HepG2 (cell line): ENCODE data around the gene UCK2. TPM values are rescaled to one million over a fixed set of nuclear protein-coding genes. Genes with fewer than 3 reads are reported as not detected.
A peak's percentile ranks its signal among the peaks of the same experiment; 100 is the strongest.

Experiments
- ATRX ChIP-seq: sonication (generic); formaldehyde crosslinking; IDR thresholded peaks from 2 replicates; pipeline ENCODE4 v1.4.0; 2020; ENCODE audit warnings: missing genetic modification reagents, borderline replicate concordance
- DPF2 ChIP-seq: sonication (generic); formaldehyde crosslinking; IDR thresholded peaks from 2 replicates; pipeline ENCODE4 v1.4.0; 2020; ENCODE audit warnings: mild to moderate bottlenecking, low read depth, missing genetic modification reagents, borderline replicate concordance
- EP300 ChIP-seq, 3 experiments: sonication (generic) in 1 of 3; formaldehyde crosslinking in 1 of 3; IDR thresholded peaks; 2 replicates each; pipeline versions ENCODE4 v1.5.1 to v1.6.1; 2011 to 2020; ENCODE audit warnings: low read depth in 2 of 3, low read length in 2 of 3, borderline replicate concordance in 1 of 3, improper control_type of control experiment in 1 of 3, mild to moderate bottlenecking in 1 of 3, missing genetic modification reagents in 1 of 3, moderate library complexity in 1 of 3
- GTF3A ChIP-seq: sonication (generic); formaldehyde crosslinking; conservative IDR thresholded peaks from 2 replicates; pipeline ENCODE4 v1.4.0; 2020; ENCODE audit warnings: mild to moderate bottlenecking, missing genetic modification reagents
- HDAC1 ChIP-seq: sonication (generic); formaldehyde crosslinking; IDR thresholded peaks from 2 replicates; pipeline ENCODE4 v1.5.1; 2020; ENCODE audit warnings: mild to moderate bottlenecking, missing genetic modification reagents
- HNF4A ChIP-seq: sonication (generic); formaldehyde crosslinking; IDR thresholded peaks from 2 replicates; pipeline ENCODE4 v1.4.0; 2020; ENCODE audit warnings: missing genetic modification reagents
- KLF13 ChIP-seq: sonication (generic); formaldehyde crosslinking; IDR thresholded peaks from 2 replicates; pipeline ENCODE4 v1.4.0; 2020; ENCODE audit warnings: mild to moderate bottlenecking, missing genetic modification reagents
- MED1 ChIP-seq: sonication (generic); formaldehyde crosslinking; IDR thresholded peaks from 2 replicates; pipeline ENCODE4 v1.4.0; 2020; ENCODE audit warnings: missing genetic modification reagents
- NCOA2 ChIP-seq: sonication (generic); formaldehyde crosslinking; IDR thresholded peaks from 2 replicates; pipeline ENCODE4 v1.8.0; 2022; ENCODE audit warnings: inconsistent platforms
- NCOR1 ChIP-seq: fragments of 200-600 bp; sonication (generic); IDR thresholded peaks from 2 replicates; pipeline ENCODE4 v1.7.0; 2017; ENCODE audit warnings: antibody characterized with exemption, low read length, borderline replicate concordance
- RCOR2 ChIP-seq: IDR thresholded peaks from 2 replicates; pipeline ENCODE4 v1.6.1; 2016; ENCODE audit warnings: missing biosample characterization, missing genetic modification reagents
- SOX13 ChIP-seq, 3 experiments: fragments of 450-650 bp in 1 of 3; sonication (generic) in 1 of 3; formaldehyde crosslinking in 1 of 3; IDR thresholded peaks in 2 of 3; conservative IDR thresholded peaks in 1 of 3; 2 replicates each; pipeline versions ENCODE4 v1.5.0 to v1.6.1; 2016 to 2020; ENCODE audit warnings: antibody characterized with exemption in 1 of 3, mild to moderate bottlenecking in 1 of 3, missing compliant biosample characterization in 1 of 3, missing genetic modification reagents in 1 of 3, moderate library complexity in 1 of 3
- ZEB1 ChIP-seq: IDR thresholded peaks from 2 replicates; pipeline ENCODE4 v1.6.1; 2012; ENCODE audit warnings: mild to moderate bottlenecking, low read depth, inconsistent platforms; ENCODE audit not compliant: insufficient replicate concordance
- ZNF382 ChIP-seq: sonication (generic); formaldehyde crosslinking; IDR thresholded peaks from 2 replicates; pipeline ENCODE4 v1.5.0; 2020; ENCODE audit warnings: missing genetic modification reagents, mild to moderate bottlenecking, borderline replicate concordance
- ZSCAN20 ChIP-seq: sonication (generic); formaldehyde crosslinking; IDR thresholded peaks from 2 replicates; pipeline ENCODE4 v1.4.0; 2020; ENCODE audit warnings: missing genetic modification reagents, mild to moderate bottlenecking, borderline replicate concordance
- polyA plus RNA-seq, 8 experiments: library from polyadenylated mRNA; depleted of rRNA in 3 of 8; stranded (reverse) in 7 of 8; unstranded in 1 of 8; fragments of >200 nt; fragmentation: Illumina TruSeq in 4 of 8; extraction: Trizol in 4 of 8; gene quantifications; 2 replicates each; pipeline versions ENCODE4 v1.2.1 to v1.2.3, GENCODE V29; 2011 to 2016; ENCODE audit warnings: low read depth in 4 of 8, missing spikeins in 1 of 8, mixed read lengths in 1 of 8; ENCODE audit not compliant: insufficient read depth in 1 of 8
- total RNA-seq, 5 experiments: library from RNA; depleted of rRNA; stranded (reverse); fragments of >200 nt; fragmentation: Illumina TruSeq; extraction: Trizol; gene quantifications; 2 replicates each; pipeline ENCODE4 v1.2.3, GENCODE V29; 2016; ENCODE audit warnings: low read depth in 1 of 5
- TF ChIP-seq, protein P1 (sequence below): sonication (generic); formaldehyde crosslinking; IDR thresholded peaks from 2 replicates; pipeline ENCODE4 v1.5.0; 2020; ENCODE audit warnings: mild to moderate bottlenecking, missing genetic modification reagents, borderline replicate concordance
- TF ChIP-seq, protein P2 (sequence below): sonication (generic); formaldehyde crosslinking; IDR thresholded peaks from 2 replicates; pipeline ENCODE4 v1.4.0; 2020; ENCODE audit warnings: missing genetic modification reagents, mild to moderate bottlenecking, borderline replicate concordance
- TF ChIP-seq, protein P3 (sequence below): IDR thresholded peaks from 2 replicates; pipeline ENCODE4 v1.6.1; 2016
- TF ChIP-seq, protein P4 (sequence below): sonication (generic); formaldehyde crosslinking; IDR thresholded peaks from 2 replicates; pipeline ENCODE4 v1.4.0; 2020; ENCODE audit warnings: missing genetic modification reagents

UCK2 gene
- total and polyA plus RNA-seq, 2 of the 13 experiments (the other 11 are each of a cell fraction or from before 2014, with no cell fraction given), result 64.3 to 78.0 TPM

DNA sequence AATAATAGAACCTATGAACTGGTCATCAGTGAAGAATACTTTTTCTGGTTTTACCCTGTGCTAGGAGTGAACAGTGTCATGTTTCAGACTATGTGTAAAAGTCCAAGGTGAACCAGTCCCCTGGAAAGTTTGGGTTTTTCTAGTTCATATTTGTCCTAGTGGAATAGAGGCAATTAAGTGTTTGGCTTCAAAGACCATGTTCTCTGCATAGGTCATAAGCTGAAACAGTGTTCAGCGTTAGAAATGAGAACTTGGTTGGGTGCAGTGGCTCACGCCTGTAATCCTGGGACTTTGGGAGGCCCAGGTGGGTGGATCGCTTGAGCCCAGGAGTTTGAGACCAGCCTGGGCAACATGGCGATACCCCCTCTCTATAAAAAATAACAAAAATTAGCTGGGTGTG is 77.5 kb downstream of the UCK2 start (continued):
- TF ChIP-seq, protein P1, sequence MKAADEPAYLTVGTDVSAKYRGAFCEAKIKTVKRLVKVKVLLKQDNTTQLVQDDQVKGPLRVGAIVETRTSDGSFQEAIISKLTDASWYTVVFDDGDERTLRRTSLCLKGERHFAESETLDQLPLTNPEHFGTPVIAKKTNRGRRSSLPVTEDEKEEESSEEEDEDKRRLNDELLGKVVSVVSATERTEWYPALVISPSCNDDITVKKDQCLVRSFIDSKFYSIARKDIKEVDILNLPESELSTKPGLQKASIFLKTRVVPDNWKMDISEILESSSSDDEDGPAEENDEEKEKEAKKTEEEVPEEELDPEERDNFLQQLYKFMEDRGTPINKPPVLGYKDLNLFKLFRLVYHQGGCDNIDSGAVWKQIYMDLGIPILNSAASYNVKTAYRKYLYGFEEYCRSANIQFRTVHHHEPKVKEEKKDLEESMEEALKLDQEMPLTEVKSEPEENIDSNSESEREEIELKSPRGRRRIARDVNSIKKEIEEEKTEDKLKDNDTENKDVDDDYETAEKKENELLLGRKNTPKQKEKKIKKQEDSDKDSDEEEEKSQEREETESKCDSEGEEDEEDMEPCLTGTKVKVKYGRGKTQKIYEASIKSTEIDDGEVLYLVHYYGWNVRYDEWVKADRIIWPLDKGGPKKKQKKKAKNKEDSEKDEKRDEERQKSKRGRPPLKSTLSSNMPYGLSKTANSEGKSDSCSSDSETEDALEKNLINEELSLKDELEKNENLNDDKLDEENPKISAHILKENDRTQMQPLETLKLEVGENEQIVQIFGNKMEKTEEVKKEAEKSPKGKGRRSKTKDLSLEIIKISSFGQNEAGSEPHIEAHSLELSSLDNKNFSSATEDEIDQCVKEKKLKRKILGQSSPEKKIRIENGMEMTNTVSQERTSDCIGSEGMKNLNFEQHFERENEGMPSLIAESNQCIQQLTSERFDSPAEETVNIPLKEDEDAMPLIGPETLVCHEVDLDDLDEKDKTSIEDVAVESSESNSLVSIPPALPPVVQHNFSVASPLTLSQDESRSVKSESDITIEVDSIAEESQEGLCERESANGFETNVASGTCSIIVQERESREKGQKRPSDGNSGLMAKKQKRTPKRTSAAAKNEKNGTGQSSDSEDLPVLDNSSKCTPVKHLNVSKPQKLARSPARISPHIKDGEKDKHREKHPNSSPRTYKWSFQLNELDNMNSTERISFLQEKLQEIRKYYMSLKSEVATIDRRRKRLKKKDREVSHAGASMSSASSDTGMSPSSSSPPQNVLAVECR (CRISPR knock-in tag), result peak; percentile 30; the same call in 1 of the 2 replicates
- TF ChIP-seq, protein P2, sequence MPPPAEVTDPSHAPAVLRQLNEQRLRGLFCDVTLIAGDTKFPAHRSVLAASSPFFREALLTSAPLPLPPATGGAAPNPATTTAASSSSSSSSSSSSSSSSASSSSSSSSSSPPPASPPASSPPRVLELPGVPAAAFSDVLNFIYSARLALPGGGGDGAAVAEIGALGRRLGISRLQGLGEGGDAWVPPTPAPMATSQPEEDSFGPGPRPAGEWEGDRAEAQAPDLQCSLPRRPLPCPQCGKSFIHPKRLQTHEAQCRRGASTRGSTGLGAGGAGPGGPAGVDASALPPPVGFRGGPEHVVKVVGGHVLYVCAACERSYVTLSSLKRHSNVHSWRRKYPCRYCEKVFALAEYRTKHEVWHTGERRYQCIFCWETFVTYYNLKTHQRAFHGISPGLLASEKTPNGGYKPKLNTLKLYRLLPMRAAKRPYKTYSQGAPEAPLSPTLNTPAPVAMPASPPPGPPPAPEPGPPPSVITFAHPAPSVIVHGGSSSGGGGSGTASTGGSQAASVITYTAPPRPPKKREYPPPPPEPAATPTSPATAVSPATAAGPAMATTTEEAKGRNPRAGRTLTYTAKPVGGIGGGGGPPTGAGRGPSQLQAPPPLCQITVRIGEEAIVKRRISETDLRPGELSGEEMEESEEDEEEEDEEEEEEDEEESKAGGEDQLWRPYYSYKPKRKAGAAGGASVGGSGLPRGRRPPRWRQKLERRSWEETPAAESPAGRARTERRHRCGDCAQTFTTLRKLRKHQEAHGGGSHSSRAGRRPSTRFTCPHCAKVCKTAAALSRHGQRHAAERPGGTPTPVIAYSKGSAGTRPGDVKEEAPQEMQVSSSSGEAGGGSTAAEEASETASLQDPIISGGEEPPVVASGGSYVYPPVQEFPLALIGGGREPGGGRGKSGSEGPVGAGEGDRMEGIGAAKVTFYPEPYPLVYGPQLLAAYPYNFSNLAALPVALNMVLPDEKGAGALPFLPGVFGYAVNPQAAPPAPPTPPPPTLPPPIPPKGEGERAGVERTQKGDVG, result no peak
- TF ChIP-seq GTF3A (CRISPR knock-in tag) (no peak), NCOR1 (peak; percentile 69; the same call in 1 of the 2 replicates), ZSCAN20 (CRISPR knock-in tag) (no peak), ATRX (CRISPR knock-in tag) (no peak), ZNF382 (no peak), HDAC1 (CRISPR knock-in tag) (peak; percentile 66), DPF2 (CRISPR knock-in tag) (peak; percentile 32; the same call in 1 of the 2 replicates), SOX13 (IDR thresholded peaks at IDR 0.05) (no peak), SOX13 (CRISPR knock-in tag; conservative IDR thresholded peaks at IDR 0.05 in 1 of 2, IDR thresholded peaks at IDR 0.05 in 1 of 2) (peak in 1 of 2 experiments; percentile 56; a peak in 1 of 4 replicates), EP300 (IDR thresholded peaks at IDR 0.05; ENCODE audit: low read depth in 2 of 2, low read length in 2 of 2) (peak in 1 of 2 experiments; percentile 63; a peak in 1 of 4 replicates), EP300 (CRISPR knock-in tag; IDR thresholded peaks at IDR 0.05; ENCODE audit: borderline replicate concordance) (no peak), KLF13 (CRISPR knock-in tag) (no peak), HNF4A (CRISPR knock-in tag) (peak; percentile 90), ZEB1 (peak; percentile 30), RCOR2 (CRISPR knock-in tag) (no peak; the same call in 1 of the 2 replicates), MED1 (CRISPR knock-in tag) (peak; percentile 62), NCOA2 (peak; percentile 22; the same call in 1 of the 2 replicates)
- TF ChIP-seq, protein P3, sequence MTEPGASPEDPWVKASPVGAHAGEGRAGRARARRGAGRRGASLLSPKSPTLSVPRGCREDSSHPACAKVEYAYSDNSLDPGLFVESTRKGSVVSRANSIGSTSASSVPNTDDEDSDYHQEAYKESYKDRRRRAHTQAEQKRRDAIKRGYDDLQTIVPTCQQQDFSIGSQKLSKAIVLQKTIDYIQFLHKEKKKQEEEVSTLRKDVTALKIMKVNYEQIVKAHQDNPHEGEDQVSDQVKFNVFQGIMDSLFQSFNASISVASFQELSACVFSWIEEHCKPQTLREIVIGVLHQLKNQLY (CRISPR knock-in tag), result no peak
- TF ChIP-seq, protein P4, sequence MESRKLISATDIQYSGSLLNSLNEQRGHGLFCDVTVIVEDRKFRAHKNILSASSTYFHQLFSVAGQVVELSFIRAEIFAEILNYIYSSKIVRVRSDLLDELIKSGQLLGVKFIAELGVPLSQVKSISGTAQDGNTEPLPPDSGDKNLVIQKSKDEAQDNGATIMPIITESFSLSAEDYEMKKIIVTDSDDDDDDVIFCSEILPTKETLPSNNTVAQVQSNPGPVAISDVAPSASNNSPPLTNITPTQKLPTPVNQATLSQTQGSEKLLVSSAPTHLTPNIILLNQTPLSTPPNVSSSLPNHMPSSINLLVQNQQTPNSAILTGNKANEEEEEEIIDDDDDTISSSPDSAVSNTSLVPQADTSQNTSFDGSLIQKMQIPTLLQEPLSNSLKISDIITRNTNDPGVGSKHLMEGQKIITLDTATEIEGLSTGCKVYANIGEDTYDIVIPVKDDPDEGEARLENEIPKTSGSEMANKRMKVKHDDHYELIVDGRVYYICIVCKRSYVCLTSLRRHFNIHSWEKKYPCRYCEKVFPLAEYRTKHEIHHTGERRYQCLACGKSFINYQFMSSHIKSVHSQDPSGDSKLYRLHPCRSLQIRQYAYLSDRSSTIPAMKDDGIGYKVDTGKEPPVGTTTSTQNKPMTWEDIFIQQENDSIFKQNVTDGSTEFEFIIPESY (CRISPR knock-in tag), result 0 out of 2 replicates have a peak, but pooled peaks have one; percentile 10
